ENCODE data around the gene GAL3ST1.

GRCh38 chr22:30591191-30591587 lies 16.7 kb upstream of the GAL3ST1 start:
- TF ChIP-seq, protein P1, sequence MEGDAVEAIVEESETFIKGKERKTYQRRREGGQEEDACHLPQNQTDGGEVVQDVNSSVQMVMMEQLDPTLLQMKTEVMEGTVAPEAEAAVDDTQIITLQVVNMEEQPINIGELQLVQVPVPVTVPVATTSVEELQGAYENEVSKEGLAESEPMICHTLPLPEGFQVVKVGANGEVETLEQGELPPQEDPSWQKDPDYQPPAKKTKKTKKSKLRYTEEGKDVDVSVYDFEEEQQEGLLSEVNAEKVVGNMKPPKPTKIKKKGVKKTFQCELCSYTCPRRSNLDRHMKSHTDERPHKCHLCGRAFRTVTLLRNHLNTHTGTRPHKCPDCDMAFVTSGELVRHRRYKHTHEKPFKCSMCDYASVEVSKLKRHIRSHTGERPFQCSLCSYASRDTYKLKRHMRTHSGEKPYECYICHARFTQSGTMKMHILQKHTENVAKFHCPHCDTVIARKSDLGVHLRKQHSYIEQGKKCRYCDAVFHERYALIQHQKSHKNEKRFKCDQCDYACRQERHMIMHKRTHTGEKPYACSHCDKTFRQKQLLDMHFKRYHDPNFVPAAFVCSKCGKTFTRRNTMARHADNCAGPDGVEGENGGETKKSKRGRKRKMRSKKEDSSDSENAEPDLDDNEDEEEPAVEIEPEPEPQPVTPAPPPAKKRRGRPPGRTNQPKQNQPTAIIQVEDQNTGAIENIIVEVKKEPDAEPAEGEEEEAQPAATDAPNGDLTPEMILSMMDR (IDR thresholded peaks at IDR 0.05; ENCODE audit: low read depth, low read length, missing input control) = no peak
- TF ChIP-seq, protein P2, sequence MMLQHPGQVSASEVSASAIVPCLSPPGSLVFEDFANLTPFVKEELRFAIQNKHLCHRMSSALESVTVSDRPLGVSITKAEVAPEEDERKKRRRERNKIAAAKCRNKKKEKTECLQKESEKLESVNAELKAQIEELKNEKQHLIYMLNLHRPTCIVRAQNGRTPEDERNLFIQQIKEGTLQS (IDR thresholded peaks at IDR 0.05) = no peak
- no peak for TF ChIP-seq JUND (IDR thresholded peaks at IDR 0.05)
- no peak for TF ChIP-seq YY1 (IDR thresholded peaks at IDR 0.05)
- TF ChIP-seq HNF4A (conservative IDR thresholded peaks at IDR 0.05) = no peak
- TF ChIP-seq RXRA (IDR thresholded peaks at IDR 0.05) = no peak
- no peak for TF ChIP-seq REST (IDR thresholded peaks at IDR 0.05)

All from liver (tissue), 3 donors.